Liver (tissue), 3 donors: ENCODE measurements around the gene A2ML1.

Experiments used
- FOXA1 ChIP-seq: IDR thresholded peaks from 2 replicates; pipeline ENCODE4 v1.6.1; 2016; ENCODE audit warnings: antibody characterized with exemption
- NR2F2 ChIP-seq: IDR thresholded peaks from 2 replicates; pipeline ENCODE4 v1.6.1; 2016; ENCODE audit warnings: antibody characterized with exemption
- RAD21 ChIP-seq, 2 donors: IDR thresholded peaks; 2 replicates each; pipeline ENCODE4 v1.6.1; 2016; ENCODE audit warnings: antibody characterized with exemption in 2 of 2, mild to moderate bottlenecking in 2 of 2
- REST ChIP-seq: IDR thresholded peaks from 2 replicates; pipeline ENCODE4 v1.6.1; 2016; ENCODE audit warnings: antibody characterized with exemption, mild to moderate bottlenecking
- SP1 ChIP-seq: IDR thresholded peaks from 2 replicates; pipeline ENCODE4 v1.6.1; 2018; ENCODE audit warnings: antibody characterized with exemption, mild to moderate bottlenecking
- YY1 ChIP-seq: IDR thresholded peaks from 2 replicates; pipeline ENCODE4 v1.6.1; 2016; ENCODE audit warnings: antibody characterized with exemption, mild to moderate bottlenecking
- TF ChIP-seq, protein P1 (sequence below): fragments of 150-350 bp; IDR thresholded peaks from 2 replicates; pipeline ENCODE4 v1.5.1; 2017; ENCODE audit warnings: improper control_type of control experiment, low read depth, low read length; ENCODE audit not compliant: missing input control
- TF ChIP-seq, protein P2 (sequence below): IDR thresholded peaks from 2 replicates; pipeline ENCODE4 v1.6.1; 2016; ENCODE audit warnings: antibody characterized with exemption
- TF ChIP-seq, protein P3 (sequence below): IDR thresholded peaks from 2 replicates; pipeline ENCODE4 v1.6.1; 2016; ENCODE audit warnings: antibody characterized with exemption
- donor health status: healthy.
- donor health status: healthy.

GRCh38 chr12:8916154-8916553 is 93.7 kb downstream of the A2ML1 start:
- TF ChIP-seq, protein P1, sequence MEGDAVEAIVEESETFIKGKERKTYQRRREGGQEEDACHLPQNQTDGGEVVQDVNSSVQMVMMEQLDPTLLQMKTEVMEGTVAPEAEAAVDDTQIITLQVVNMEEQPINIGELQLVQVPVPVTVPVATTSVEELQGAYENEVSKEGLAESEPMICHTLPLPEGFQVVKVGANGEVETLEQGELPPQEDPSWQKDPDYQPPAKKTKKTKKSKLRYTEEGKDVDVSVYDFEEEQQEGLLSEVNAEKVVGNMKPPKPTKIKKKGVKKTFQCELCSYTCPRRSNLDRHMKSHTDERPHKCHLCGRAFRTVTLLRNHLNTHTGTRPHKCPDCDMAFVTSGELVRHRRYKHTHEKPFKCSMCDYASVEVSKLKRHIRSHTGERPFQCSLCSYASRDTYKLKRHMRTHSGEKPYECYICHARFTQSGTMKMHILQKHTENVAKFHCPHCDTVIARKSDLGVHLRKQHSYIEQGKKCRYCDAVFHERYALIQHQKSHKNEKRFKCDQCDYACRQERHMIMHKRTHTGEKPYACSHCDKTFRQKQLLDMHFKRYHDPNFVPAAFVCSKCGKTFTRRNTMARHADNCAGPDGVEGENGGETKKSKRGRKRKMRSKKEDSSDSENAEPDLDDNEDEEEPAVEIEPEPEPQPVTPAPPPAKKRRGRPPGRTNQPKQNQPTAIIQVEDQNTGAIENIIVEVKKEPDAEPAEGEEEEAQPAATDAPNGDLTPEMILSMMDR = no peak
- no peak for TF ChIP-seq FOXA1
- no peak for TF ChIP-seq YY1
- no peak for TF ChIP-seq SP1
- TF ChIP-seq, protein P2, sequence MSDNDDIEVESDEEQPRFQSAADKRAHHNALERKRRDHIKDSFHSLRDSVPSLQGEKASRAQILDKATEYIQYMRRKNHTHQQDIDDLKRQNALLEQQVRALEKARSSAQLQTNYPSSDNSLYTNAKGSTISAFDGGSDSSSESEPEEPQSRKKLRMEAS = no peak
- no peak for TF ChIP-seq REST
- TF ChIP-seq RAD21 (IDR thresholded peaks at IDR 0.05) = no peak
- no peak for TF ChIP-seq NR2F2
- TF ChIP-seq, protein P3, sequence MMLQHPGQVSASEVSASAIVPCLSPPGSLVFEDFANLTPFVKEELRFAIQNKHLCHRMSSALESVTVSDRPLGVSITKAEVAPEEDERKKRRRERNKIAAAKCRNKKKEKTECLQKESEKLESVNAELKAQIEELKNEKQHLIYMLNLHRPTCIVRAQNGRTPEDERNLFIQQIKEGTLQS = no peak
